Measurements from ENCODE around the gene HOXD11. TPM values are rescaled to one million over a fixed set of nuclear protein-coding genes. Genes with fewer than 3 reads are reported as not detected.

HOXD11 gene
- total RNA-seq, 3 donors from 2014 or later, result 0.66 TPM; not detected in 2

GRCh38 chr2:176096243-176096985 is 10.7 kb upstream of the HOXD11 start:
- Histone ChIP-seq H3K9me3 (no peaks in the 10 kb centered on the region), H3K27me3 (peaks cover 38 to 99% of the 10 kb centered on the region in 2 donors), H3K36me3 (no peaks in the 10 kb centered on the region), H3K4me3 (peak overlapping the region; percentile 7 to 58 (median 19)), H3K27ac (no peak overlapping the region), H3K4me1 (peaks cover 5 to 11% of the 10 kb centered on the region in 2 donors)
- no peak for TF ChIP-seq CTCF (IDR thresholded peaks at IDR 0.05)
- TF ChIP-seq POLR2AphosphoS5 (IDR thresholded peaks at IDR 0.05), result peak in 1 of 3 donors; percentile 17
- intact Hi-C loops (cut with DNase I; ENCODE audit: low total_unique reads), result no loop called here
- no peak for DNase-seq (ENCODE audit: low spot score in 2 of 2)

- H3K4me3 ChIP-seq, result peak overlapping the region; percentile 19 to 58 (median 38)
- intact Hi-C loops (cut with DNase I; ENCODE audit: low total_unique reads), result no loop called here
- no peak for DNase-seq (ENCODE audit: low spot score in 2 of 2)
- no peaks in the 10 kb centered on the region for H3K9me3 ChIP-seq
- TF ChIP-seq POLR2AphosphoS5 (IDR thresholded peaks at IDR 0.05), result no peak
- TF ChIP-seq CTCF (IDR thresholded peaks at IDR 0.05), result peak; percentile 51 to 75 (median 70)
- no peak for TF ChIP-seq POLR2A (IDR thresholded peaks at IDR 0.05)
- H3K27ac ChIP-seq, result no peak overlapping the region
- peaks cover 5 to 11% of the 10 kb centered on the region in 2 donors for H3K4me1 ChIP-seq
- H3K36me3 ChIP-seq, result no peaks in the 10 kb centered on the region
- peaks cover 38 to 99% of the 10 kb centered on the region in 2 donors for H3K27me3 ChIP-seq
Measured at GRCh38 chr2:176096986-176097819, 9.9 kb upstream of the HOXD11 start.

- Histone ChIP-seq H3K4me3 (peak overlapping the region in 2 of 3 donors; percentile 38 to 58), H3K27ac (no peak overlapping the region), H3K9me3 (no peaks in the 10 kb centered on the region), H3K27me3 (peaks cover 34 to 99% of the 10 kb centered on the region in 2 donors), H3K4me1 (peaks cover 5 to 11% of the 10 kb centered on the region in 2 donors), H3K36me3 (no peaks in the 10 kb centered on the region)
- no peak for DNase-seq (ENCODE audit: low spot score in 2 of 2)
- intact Hi-C loops (cut with DNase I; ENCODE audit: low total_unique reads), result no loop called here
- no peak for TF ChIP-seq POLR2AphosphoS5 (IDR thresholded peaks at IDR 0.05)
- TF ChIP-seq POLR2A (IDR thresholded peaks at IDR 0.05), result no peak
- no peak for TF ChIP-seq CTCF (IDR thresholded peaks at IDR 0.05)
Measured at GRCh38 chr2:176097820-176098365, 9.2 kb upstream of the HOXD11 start.

- H3K27me3 ChIP-seq, result peaks cover 31 to 99% of the 10 kb centered on the region in 2 donors
- TF ChIP-seq CTCF (IDR thresholded peaks at IDR 0.05), result no peak
- no peak for TF ChIP-seq POLR2A (IDR thresholded peaks at IDR 0.05)
- no peak for TF ChIP-seq POLR2AphosphoS5 (IDR thresholded peaks at IDR 0.05)
- no peaks in the 10 kb centered on the region for H3K36me3 ChIP-seq
- peaks cover 0 to 6% of the 10 kb centered on the region in 2 donors for H3K4me1 ChIP-seq
- DNase-seq (ENCODE audit: low spot score in 2 of 2), result no peak
- peak overlapping the region in 1 of 3 donors; percentile 29 for H3K4me3 ChIP-seq
- intact Hi-C loops (cut with DNase I; ENCODE audit: low total_unique reads), result no loop called here
- H3K27ac ChIP-seq, result no peak overlapping the region
- H3K9me3 ChIP-seq, result no peaks in the 10 kb centered on the region
Measured at GRCh38 chr2:176098366-176099158, 8.5 kb upstream of the HOXD11 start.

Measured in breast epithelium (tissue), 4 donors.